Measurements from ENCODE around the gene RALGAPA1. TPM values are rescaled to one million over a fixed set of nuclear protein-coding genes. Genes with fewer than 3 reads are reported as not detected.

Gene RALGAPA1
- total and polyA plus RNA-seq, 2 of the 13 experiments (the other 11 are each of a cell fraction or from before 2014, with no cell fraction given), result 65.0 to 89.2 TPM

DNA sequence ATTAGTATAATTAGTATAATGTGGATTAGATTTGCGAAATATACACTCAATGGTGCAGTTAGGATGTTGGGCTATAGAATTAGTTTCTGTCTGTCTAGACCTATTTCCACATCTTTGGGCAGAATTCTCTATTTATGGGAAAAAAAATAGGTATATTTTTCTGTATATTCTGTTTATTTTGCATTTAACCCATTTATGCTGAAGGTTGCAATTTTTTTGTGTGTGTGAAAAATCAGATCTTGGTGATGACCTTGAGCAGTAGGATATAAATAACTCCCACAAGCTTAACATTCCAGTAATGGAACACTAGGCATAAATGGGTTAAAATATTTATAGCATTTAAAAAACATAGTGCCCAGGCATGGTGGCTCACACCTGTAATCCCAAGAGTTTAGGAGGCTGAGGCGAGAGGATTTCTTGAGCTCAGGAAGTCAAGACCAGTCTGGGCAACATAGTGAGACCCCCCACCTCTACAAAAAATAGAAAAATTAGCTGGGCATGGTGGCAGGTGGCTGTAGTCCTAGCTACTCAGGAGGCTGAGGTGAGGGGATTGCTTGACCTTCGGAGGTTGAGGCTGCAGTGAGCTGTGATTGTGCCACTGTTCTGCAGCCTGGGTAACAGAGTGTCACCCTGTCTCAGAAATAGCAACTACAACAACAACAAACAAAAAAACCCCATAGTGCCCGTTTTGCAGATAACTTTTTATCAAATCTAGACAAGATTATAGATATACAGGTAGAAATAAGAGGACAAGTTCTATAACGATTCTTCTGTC lies 26.3 kb upstream of the RALGAPA1 start:
- no peaks in the 10 kb centered on the region for H3K4me1 ChIP-seq (ENCODE audit: insufficient read depth, low read length)
- H3K9ac ChIP-seq (ENCODE audit: insufficient read depth, low read depth, low read length), result no peak overlapping the region
- TSS peak; percentile 18 for BruUV-seq (replicated peaks)
- FAIRE-seq (no peak), ATAC-seq (no peak), DNase-seq (ENCODE audit: low spot score) (no peak)
- H3K9me3 ChIP-seq (ENCODE audit: low read length), result peaks cover under 1% of the 10 kb centered on the region; the same call in 1 of the 2 replicates
- H3K36me3 ChIP-seq (replicated peaks in 1 of 2; ENCODE audit: control insufficient read depth in 1 of 2, insufficient read depth in 2 of 2, low read length in 2 of 2), result peaks cover 25 to 60% of the 10 kb centered on the region in 2 experiments
- in situ Hi-C loops (cut with HindIII; ENCODE audit: extremely low pct_ligation_motif_present, low pct_unique_long_range_greater_than_20kb) (no loop called here), intact Hi-C loops (cut with micrococcal nuclease; ENCODE audit: unreplicated experiment) (no loop called here)
- H2AFZ ChIP-seq (ENCODE audit: low read length), result no peak overlapping the region
- H3K4me3 ChIP-seq (replicated peaks in 1 of 3; ENCODE audit: insufficient read depth in 1 of 3, low read depth in 2 of 3, low read length in 3 of 3), result no peak overlapping the region
- H3K27me3 ChIP-seq (ENCODE audit: control insufficient read depth in 1 of 2, insufficient read depth in 2 of 2, low read length in 2 of 2), result no peaks in the 10 kb centered on the region
- H4K20me1 ChIP-seq (ENCODE audit: insufficient read depth, low read length), result no peaks in the 10 kb centered on the region
- H3K4me2 ChIP-seq (ENCODE audit: low read depth, low read length), result no peak overlapping the region
- ChIA-PET CTCF (ENCODE audit: low intra/inter-chr PET ratio, low total read pairs) (no interaction called here), POLR2A (interaction anchor here (2.0 kb wide), 1 partner anchor 9 kb away, joined by 21 read pairs; the partner anchor contains the start of gene BRMS1L)
- 92% methylated on average over 5 of the region's 5 CpGs for WGBS (ENCODE audit: low lambda C conversion rate)
- H3K27ac ChIP-seq (ENCODE audit: extremely low read length, insufficient read depth, low read length), result no peak overlapping the region
- TF ChIP-seq MAFK (conservative IDR thresholded peaks at IDR 0.05 in 1 of 2, IDR thresholded peaks at IDR 0.05 in 1 of 2; ENCODE audit: low read length in 2 of 2) (peak; percentile 77 to 89), ZNF382 (CRISPR knock-in tag; IDR thresholded peaks at IDR 0.05; ENCODE audit: borderline replicate concordance) (peak; percentile 44; the same call in 1 of the 2 replicates), PRPF4 (IDR thresholded peaks at IDR 0.05; ENCODE audit: low read depth, low read length, poor library complexity, severe bottlenecking) (no peak), MAFF (IDR thresholded peaks at IDR 0.05; ENCODE audit: low read depth, low read length) (peak; percentile 83)
- H3K79me2 ChIP-seq (ENCODE audit: insufficient read depth, low read length), result no peaks in the 10 kb centered on the region

DNA sequence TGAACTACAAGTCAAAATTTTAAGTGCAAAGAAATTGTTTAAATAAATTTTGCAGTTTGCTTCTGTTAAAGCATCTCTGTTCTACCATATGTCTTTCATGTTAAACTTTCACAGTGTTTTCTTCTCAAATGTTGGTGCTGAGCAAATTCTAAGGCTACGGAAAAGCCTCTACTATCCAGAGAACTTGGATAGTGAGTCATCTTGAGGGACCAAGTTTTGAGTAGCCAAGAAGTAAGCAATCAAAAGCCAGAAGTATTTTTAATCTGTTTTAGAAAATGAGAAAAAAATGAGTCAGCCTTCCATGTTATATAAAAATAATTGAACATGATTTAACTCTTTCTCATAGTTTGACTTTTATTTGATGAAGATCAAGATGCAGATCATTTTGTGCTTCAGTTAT lies 20.4 kb upstream of the RALGAPA1 start:
- no peak for DNase-seq (ENCODE audit: low spot score)
- H3K27ac ChIP-seq (ENCODE audit: extremely low read length, insufficient read depth, low read length), result no peak overlapping the region
- H3K4me2 ChIP-seq (ENCODE audit: low read depth, low read length), result no peak overlapping the region
- CTCF ChIA-PET (ENCODE audit: low intra/inter-chr PET ratio, low total read pairs), result no interaction called here
- no peak for FAIRE-seq
- no peak overlapping the region for H3K9ac ChIP-seq (ENCODE audit: insufficient read depth, low read depth, low read length)
- H3K9me3 ChIP-seq (ENCODE audit: low read length), result no peaks in the 10 kb centered on the region
- no peaks in the 10 kb centered on the region; a peak in 1 of 5 replicates for H3K27me3 ChIP-seq (ENCODE audit: control insufficient read depth in 1 of 2, insufficient read depth in 2 of 2, low read length in 2 of 2)
- H3K79me2 ChIP-seq (ENCODE audit: insufficient read depth, low read length), result peaks cover 18% of the 10 kb centered on the region
- peaks cover 16 to 28% of the 10 kb centered on the region in 2 experiments for H3K36me3 ChIP-seq (replicated peaks in 1 of 2; ENCODE audit: control insufficient read depth in 1 of 2, insufficient read depth in 2 of 2, low read length in 2 of 2)
- H4K20me1 ChIP-seq (ENCODE audit: insufficient read depth, low read length), result no peaks in the 10 kb centered on the region
- in situ Hi-C loops (cut with HindIII; ENCODE audit: extremely low pct_ligation_motif_present, low pct_unique_long_range_greater_than_20kb), result no loop called here
- H3K4me3 ChIP-seq (replicated peaks in 1 of 3; ENCODE audit: insufficient read depth in 1 of 3, low read depth in 2 of 3, low read length in 3 of 3), result no peak overlapping the region
- no TSS peak for BruUV-seq (replicated peaks)
- POLR2A ChIA-PET, result no interaction called here
- ATAC-seq, result no peak
- H3K4me1 ChIP-seq (ENCODE audit: insufficient read depth, low read length), result peaks cover 24% of the 10 kb centered on the region
- intact Hi-C loops (cut with micrococcal nuclease; ENCODE audit: unreplicated experiment), result no loop called here
- WGBS (ENCODE audit: low lambda C conversion rate), result 98% methylated on average over 1 of the region's 1 CpG
- H2AFZ ChIP-seq (ENCODE audit: low read length), result no peak overlapping the region
- no peak for TF ChIP-seq PRPF4 (IDR thresholded peaks at IDR 0.05; ENCODE audit: low read depth, low read length, poor library complexity, severe bottlenecking)
- no peak for TF ChIP-seq DMAP1 (CRISPR knock-in tag; IDR thresholded peaks at IDR 0.05)
- TF ChIP-seq TEAD2 (CRISPR knock-in tag; IDR thresholded peaks at IDR 0.05), result no peak
- no peak for TF ChIP-seq ZFP82 (CRISPR knock-in tag; IDR thresholded peaks at IDR 0.05; ENCODE audit: borderline replicate concordance)
- no peak for TF ChIP-seq ZNF556 (CRISPR knock-in tag; IDR thresholded peaks at IDR 0.05; ENCODE audit: borderline replicate concordance)
